Measurements from ENCODE around the gene KNDC1. TPM values are rescaled to one million over a fixed set of nuclear protein-coding genes. Genes with fewer than 3 reads are reported as not detected.
A peak's percentile ranks its signal among the peaks of the same experiment; 100 is the strongest.

Gene KNDC1
- total and polyA plus RNA-seq, 2 of the 4 experiments (the other 2 are of a cell fraction), result 0.18 to 1.1 TPM

- Histone ChIP-seq H4K91ac (ENCODE audit: insufficient read depth, low read depth, low read length) (no peak overlapping the region), H4K5ac (ENCODE audit: low read depth, low read length) (no peak overlapping the region), H3K23ac (ENCODE audit: low read depth, low read length) (no peak overlapping the region), H2AFZ (replicated peaks; ENCODE audit: low read length, poor library complexity) (peak overlapping the region; percentile 49), H3K4me2 (ENCODE audit: low read depth, low read length) (no peak overlapping the region), H3K4me3 (ENCODE audit: insufficient read depth, low read depth, low read length) (no peak overlapping the region), H3K27me3 (ENCODE audit: control insufficient read depth, insufficient read depth, low read length) (no peaks in the 10 kb centered on the region; the same call in 1 of the 2 replicates), H3K4ac (ENCODE audit: low read depth, low read length) (no peak overlapping the region), H3K9ac (ENCODE audit: low read depth, low read length) (no peak overlapping the region), H3K14ac (replicated peaks; ENCODE audit: low read depth, low read length) (no peak overlapping the region), H4K8ac (ENCODE audit: low read depth in 2 of 2, low read length in 2 of 2) (no peak overlapping the region), H2BK15ac (ENCODE audit: low read depth, low read length) (no peak overlapping the region), H2AK9ac (replicated peaks; ENCODE audit: low read depth, low read length, poor library complexity) (no peak overlapping the region), H3K18ac (ENCODE audit: low read depth, low read length) (no peak overlapping the region), H2BK20ac (ENCODE audit: low read depth, low read length) (no peak overlapping the region), H3K27ac (ENCODE audit: insufficient read depth, low read length) (no peak overlapping the region), H3K79me1 (ENCODE audit: low read depth in 1 of 2, low read length in 2 of 2) (no peaks in the 10 kb centered on the region), H2BK120ac (ENCODE audit: low read depth, low read length) (no peak overlapping the region), H2AK5ac (ENCODE audit: low read depth, low read length) (no peak overlapping the region), H4K20me1 (ENCODE audit: insufficient read depth, low read length) (no peaks in the 10 kb centered on the region), H3K56ac (ENCODE audit: extremely low read depth, insufficient read depth, low read length) (no peak overlapping the region), H3K9me1 (ENCODE audit: insufficient read depth, low read length) (no peaks in the 10 kb centered on the region), H2BK5ac (ENCODE audit: low read depth, low read length, poor library complexity, severe bottlenecking) (no peak overlapping the region), H3K36me3 (ENCODE audit: control insufficient read depth, insufficient read depth, low read length) (no peaks in the 10 kb centered on the region), H3K9me3 (ENCODE audit: control insufficient read depth, insufficient read depth, low read length) (peaks cover 7% of the 10 kb centered on the region; the same call in 1 of the 2 replicates), H3K4me1 (ENCODE audit: control insufficient read depth, insufficient read depth, low read length) (no peaks in the 10 kb centered on the region)
- BruUV-seq (replicated peaks), result no TSS peak
- ATAC-seq (ENCODE audit: low read depth) (peak; percentile 92), DNase-seq (no peak)
- intact Hi-C loops (cut with micrococcal nuclease) (loop anchor here (1.0 kb wide), 1 partner anchor 220 kb away; no protein-coding TSS in a partner anchor), dilution Hi-C loops (cut with HindIII; ENCODE audit: low sequenced_read_pairs, unreplicated experiment) (no loop called here), in situ Hi-C loops (cut with MboI; ENCODE audit: low sequenced_read_pairs) (loop anchor here (25.0 kb wide), 1 partner anchor 462 kb away; no protein-coding TSS in a partner anchor)
- ChIA-PET POLR2A (ENCODE audit: unreplicated experiment) (interaction anchor here (0.5 kb wide), 1 partner anchor 100 kb away, joined by 5 read pairs; no protein-coding TSS in a partner anchor), CTCF (interaction anchor here (1.4 kb wide), 1 partner anchor 463 kb away, joined by 3 read pairs; no protein-coding TSS in a partner anchor)
- 38% methylated on average over 28 of the region's 58 CpGs; no CpG with 5 or more reads in 1 of the 2 experiments for WGBS, 2 experiments (ENCODE audit: extremely low coverage in 2 of 2, insufficient read length in 1 of 2)
- TF ChIP-seq MAFK (IDR thresholded peaks at IDR 0.05; ENCODE audit: low read depth, low read length), result no peak
- peak; percentile 39 for TF ChIP-seq SMC3 (IDR thresholded peaks at IDR 0.05; ENCODE audit: low read depth, low read length)
- no peak for TF ChIP-seq ELK1 (IDR thresholded peaks at IDR 0.05; ENCODE audit: borderline replicate concordance, low read depth, low read length)
- no peak for TF ChIP-seq FOS (IDR thresholded peaks at IDR 0.05; ENCODE audit: low read depth, low read length)
- TF ChIP-seq CHD1 (IDR thresholded peaks at IDR 0.05; ENCODE audit: low read depth, low read length), result no peak
- TF ChIP-seq POLR2A (IDR thresholded peaks at IDR 0.05; ENCODE audit: low read depth, low read length), result no peak
- no peak for TF ChIP-seq MXI1 (IDR thresholded peaks at IDR 0.05; ENCODE audit: borderline replicate concordance, low read depth, low read length)
- peak; percentile 45 for TF ChIP-seq CTCF (conservative IDR thresholded peaks at IDR 0.05; ENCODE audit: low read depth, low read length)
- no peak for TF ChIP-seq NFE2L2 (IDR thresholded peaks at IDR 0.05; ENCODE audit: low read depth, low read length)
- no peak for TF ChIP-seq USF2 (IDR thresholded peaks at IDR 0.05; ENCODE audit: low read depth, low read length)
- TF ChIP-seq MAZ (IDR thresholded peaks at IDR 0.05; ENCODE audit: borderline replicate concordance, low read depth, low read length), result no peak
- TF ChIP-seq RCOR1 (IDR thresholded peaks at IDR 0.05; ENCODE audit: insufficient replicate concordance, low read length), result no peak
- TF ChIP-seq BHLHE40 (IDR thresholded peaks at IDR 0.05; ENCODE audit: low read depth, low read length), result no peak
- no peak for TF ChIP-seq CEBPB (IDR thresholded peaks at IDR 0.05; ENCODE audit: low read depth, low read length)
Measured at GRCh38 chr10:133124357-133125211, 35.4 kb upstream of the KNDC1 start.
